A549 (cell line): ENCODE results near the gene SHROOM2. TPM values are rescaled to one million over a fixed set of nuclear protein-coding genes. Genes with fewer than 3 reads are reported as not detected.

Experiments
- ATAC-seq, 2 experiments: fragments of 200-7000 bp in 1 of 2; fragments of >200 bp in 1 of 2; cut with Nextera tagmentation in 1 of 2; cut with Tn5 transposase in 1 of 2; 3 replicates each; pipeline versions ENCODE4 v1.8.0 to v1.9.1; 2018 to 2020; ENCODE audit warnings: mild to moderate bottlenecking in 1 of 2, moderate library complexity in 1 of 2
- CTCF ChIA-PET: fragments of 300-600 bp; sonication (Branson Sonifier 250); formaldehyde crosslinking; extraction: SDS; loops from one replicate; lab custom pipeline; 2021; ENCODE audit warnings: antibody characterized with exemption, inconsistent platforms; lab: Yijun Ruan, JAX
- POLR2A ChIA-PET: fragments of 350-600 bp; formaldehyde crosslinking; extraction: SDS; loops from one replicate; lab custom pipeline; 2021; ENCODE audit warnings: antibody characterized with exemption, inconsistent platforms; lab: Yijun Ruan, JAX
- DNase-seq, 2 experiments: peaks; one replicate each; pipeline versions ENCODE4 v3.0.0 to v3.0.0-alpha.2; 2011 to 2016; ENCODE audit warnings: low read depth in 1 of 2, low spot score in 1 of 2
- FAIRE-seq: peaks from 2 replicates; lab custom pipeline; 2011; peaks lifted over from hg19 to GRCh38; lab: Jason Lieb, UNC
- H3K27ac ChIP-seq, 2 experiments: fragments of >200 bp; sonication (Bioruptor Twin); formaldehyde crosslinking; 3 replicates each; pipeline ENCODE4 v1.5.1; 2016 to 2017
- H3K4me1 ChIP-seq: fragments of >200 bp; sonication (Bioruptor Twin); formaldehyde crosslinking; 3 replicates; pipeline ENCODE4 v1.6.1; 2016
- H3K4me2 ChIP-seq: fragments of >200 bp; sonication (Bioruptor Twin); formaldehyde crosslinking; 3 replicates; pipeline ENCODE4 v1.6.1; 2016
- H3K4me3 ChIP-seq: fragments of >200 bp; sonication (Bioruptor Twin); formaldehyde crosslinking; 3 replicates; pipeline ENCODE4 v1.5.1; 2016
- H3K9me3 ChIP-seq: fragments of >200 bp; sonication (Bioruptor Twin); formaldehyde crosslinking; 3 replicates; pipeline ENCODE4 v1.6.1; 2016
- BHLHE40 ChIP-seq: IDR thresholded peaks from 2 replicates; pipeline ENCODE4 v1.6.1; 2012; ENCODE audit warnings: low read depth, low read length, inconsistent platforms
- CHD4 ChIP-seq: fragments of 200-600 bp; sonication (generic); IDR thresholded peaks from 2 replicates; pipeline ENCODE4 v1.6.1; 2016; ENCODE audit warnings: antibody characterized with exemption, mild to moderate bottlenecking, borderline replicate concordance
- E2F6 ChIP-seq: IDR thresholded peaks from 2 replicates; pipeline ENCODE4 v1.6.1; 2012; ENCODE audit warnings: low read depth, borderline replicate concordance
- ELK1 ChIP-seq: fragments of 150-350 bp; IDR thresholded peaks from 2 replicates; pipeline ENCODE4 v1.6.1; 2014; ENCODE audit warnings: low read depth, mild to moderate bottlenecking, low read length
- ESRRA ChIP-seq: fragments of 150-350 bp; IDR thresholded peaks from 2 replicates; pipeline ENCODE4 v1.6.1; 2014; ENCODE audit warnings: mild to moderate bottlenecking, low read length, borderline replicate concordance
- FOSB ChIP-seq: fragments of 250-450 bp; sonication (Bioruptor Pico); IDR thresholded peaks from 2 replicates; pipeline ENCODE4 v1.5.0; 2020; ENCODE audit warnings: mild to moderate bottlenecking, moderate library complexity
- HMGXB4 ChIP-seq: fragments of 250-450 bp; sonication (Bioruptor Pico); IDR thresholded peaks from 2 replicates; pipeline ENCODE4 v1.5.0; 2021; ENCODE audit warnings: mild to moderate bottlenecking, moderate library complexity, borderline replicate concordance
- HOXA7 ChIP-seq: fragments of 250-450 bp; sonication (Bioruptor Pico); IDR thresholded peaks from 2 replicates; pipeline ENCODE4 v1.5.0; 2020; ENCODE audit warnings: mild to moderate bottlenecking, moderate library complexity
- HOXB5 ChIP-seq: fragments of 250-450 bp; sonication (Bioruptor Pico); IDR thresholded peaks from 2 replicates; pipeline ENCODE4 v1.5.0; 2020; ENCODE audit warnings: mild to moderate bottlenecking, moderate library complexity
- JUNB ChIP-seq: fragments of >200 bp; sonication (Bioruptor Twin); formaldehyde crosslinking; IDR thresholded peaks from 2 replicates; pipeline ENCODE4 v1.6.1; 2016
- PBX3 ChIP-seq: IDR thresholded peaks from 2 replicates; pipeline ENCODE4 v1.6.1; 2012
- POLR2AphosphoS2 ChIP-seq: conservative IDR thresholded peaks from 2 replicates; pipeline ENCODE4 v1.6.1; 2012; ENCODE audit warnings: low read length, improper control_type of control experiment, inconsistent platforms
- RAD21 ChIP-seq, 2 experiments: fragments of >200 bp in 1 of 2; sonication (Bioruptor Twin) in 1 of 2; formaldehyde crosslinking in 1 of 2; IDR thresholded peaks in 1 of 2; conservative IDR thresholded peaks in 1 of 2; 2 replicates in 1 of 2; 3 replicates in 1 of 2; pipeline ENCODE4 v1.6.1; 2012 to 2018; ENCODE audit warnings: inconsistent platforms in 1 of 2
- REST ChIP-seq: fragments of 200-600 bp; sonication (generic); IDR thresholded peaks from 2 replicates; pipeline ENCODE4 v1.6.1; 2016; ENCODE audit warnings: antibody characterized with exemption, mild to moderate bottlenecking, moderate library complexity
- RNF2 ChIP-seq: fragments of 200-600 bp; sonication (generic); IDR thresholded peaks from 2 replicates; pipeline ENCODE4 v1.6.1; 2016; ENCODE audit warnings: low read depth, mild to moderate bottlenecking, antibody characterized with exemption, moderate library complexity, borderline replicate concordance
- USF2 ChIP-seq: fragments of 450-650 bp; IDR thresholded peaks from 2 replicates; pipeline ENCODE4 v1.6.1; 2014; ENCODE audit warnings: antibody characterized with exemption
- ZC3H11A ChIP-seq: fragments of 450-650 bp; IDR thresholded peaks from 2 replicates; pipeline ENCODE4 v1.6.1; 2014; ENCODE audit warnings: antibody characterized with exemption, mild to moderate bottlenecking
- ZNF302 ChIP-seq: fragments of 250-450 bp; sonication (Bioruptor Pico); IDR thresholded peaks from 2 replicates; pipeline ENCODE4 v1.9.0; 2021; ENCODE audit warnings: inconsistent platforms, mild to moderate bottlenecking, moderate library complexity
- ZSCAN20 ChIP-seq: fragments of 250-450 bp; sonication (Bioruptor Pico); IDR thresholded peaks from 2 replicates; pipeline ENCODE4 v1.8.0; 2022; ENCODE audit warnings: mild to moderate bottlenecking, moderate library complexity
- WGBS: methylation state at CpG from one replicate; pipeline ENCODE4 v1.1.6; 2017; ENCODE audit errors: missing lambda C conversion rate; 5-methylcytosine and 5-hydroxymethylcytosine counted together
- polyA plus RNA-seq, 4 experiments: library from polyadenylated mRNA; depleted of rRNA in 3 of 4; stranded (reverse); fragments of >200 nt; fragmentation: RNase III in 1 of 4; extraction: RNeasy Plus Mini Kit Qiagen cat#74134 plus additional on column Dnase treatment in 1 of 4; gene quantifications; 2 replicates in 3 of 4; 3 replicates in 1 of 4; pipeline ENCODE4 v1.2.3, GENCODE V29; 2011 to 2017

Gene SHROOM2
- polyA plus RNA-seq, 2 of the 4 experiments (the other 2 are of a cell fraction): 0.12 to 0.27 TPM

GRCh38 chrX:9861711-9862110, 75.5 kb downstream of the SHROOM2 start (continued):
- TF ChIP-seq ZSCAN20 (no peak), JUNB (no peak), ZC3H11A (no peak), E2F6 (no peak), POLR2AphosphoS2 (no peak), HMGXB4 (CRISPR knock-in tag) (no peak)
- TF ChIP-seq, all 56 proteins: peak for 0

- H3K4me2 ChIP-seq: no peak overlapping the region
- H3K9me3 ChIP-seq: no peaks in the 10 kb centered on the region
- FAIRE-seq (no peak), ATAC-seq (peak in 1 of 2 experiments; percentile 68; a peak in 3 of 6 replicates), DNase-seq (peak; percentile 18 to 22)
- ChIA-PET POLR2A (no interaction called here), CTCF (interaction anchor here (0.9 to 1.1 kb wide), 2 partner anchors 9 to 1046 kb away, joined by 3 read pairs; no protein-coding TSS in a partner anchor)
- H3K4me1 ChIP-seq: peaks cover 6% of the 10 kb centered on the region; the same call in 1 of the 3 replicates
- no peak overlapping the region for H3K27ac ChIP-seq
- no peak overlapping the region for H3K4me3 ChIP-seq
- no peak for TF ChIP-seq BHLHE40
- peak; percentile 44 to 60; a peak in 4 of 5 replicates for TF ChIP-seq RAD21 (conservative IDR thresholded peaks at IDR 0.05 in 1 of 2, IDR thresholded peaks at IDR 0.05 in 1 of 2)
- 51% methylated on average over 8 of the region's 11 CpGs for WGBS
Measured at GRCh38 chrX:9862525-9862924, 76.3 kb downstream of the SHROOM2 start.

GRCh38 chrX:9862953-9863352, 76.7 kb downstream of the SHROOM2 start:
- H3K9me3 ChIP-seq: no peaks in the 10 kb centered on the region
- no peak overlapping the region for H3K4me3 ChIP-seq
- H3K27ac ChIP-seq: no peak overlapping the region
- H3K4me1 ChIP-seq: peaks cover 6% of the 10 kb centered on the region; the same call in 1 of the 3 replicates
- FAIRE-seq (no peak), DNase-seq (no peak), ATAC-seq (no peak)
- 80% methylated on average over 7 of the region's 7 CpGs for whole genome bisulfite sequencing
- ChIA-PET CTCF (interaction anchor here (0.9 to 1.1 kb wide), 2 partner anchors 9 to 1047 kb away, joined by 3 read pairs; no protein-coding TSS in a partner anchor), POLR2A (no interaction called here)
- no peak overlapping the region for H3K4me2 ChIP-seq
- no peak for TF ChIP-seq ZNF302 (CRISPR knock-in tag)
- no peak for TF ChIP-seq REST
- no peak for TF ChIP-seq ESRRA
- TF ChIP-seq USF2: no peak

GRCh38 chrX:9864011-9864410, 77.8 kb downstream of the SHROOM2 start:
- POLR2A ChIA-PET: no interaction called here
- Histone ChIP-seq H3K27ac (no peak overlapping the region), H3K4me2 (no peak overlapping the region), H3K4me1 (peaks cover 6% of the 10 kb centered on the region; the same call in 1 of the 3 replicates), H3K9me3 (no peaks in the 10 kb centered on the region), H3K4me3 (no peak overlapping the region)
- CTCF ChIA-PET: no interaction called here
- DNase-seq (no peak), ATAC-seq (no peak), FAIRE-seq (no peak)
- 82% methylated on average over 10 of the region's 10 CpGs for WGBS
- TF ChIP-seq HOXB5 (CRISPR knock-in tag) (no peak), PBX3 (no peak), CHD4 (no peak), ELK1 (no peak), FOSB (no peak), HOXA7 (CRISPR knock-in tag) (no peak), HMGXB4 (CRISPR knock-in tag) (no peak), RNF2 (no peak)
